NCI-H524 treated with DMSO at 0.1 percent for 48 hours (cell line): Measurements from ENCODE around the gene LYST.

Source experiments
- DNase-seq: peaks from one replicate; lab custom pipeline; 2025; lab: John Stamatoyannopoulos, UW

Gene LYST

DNA sequence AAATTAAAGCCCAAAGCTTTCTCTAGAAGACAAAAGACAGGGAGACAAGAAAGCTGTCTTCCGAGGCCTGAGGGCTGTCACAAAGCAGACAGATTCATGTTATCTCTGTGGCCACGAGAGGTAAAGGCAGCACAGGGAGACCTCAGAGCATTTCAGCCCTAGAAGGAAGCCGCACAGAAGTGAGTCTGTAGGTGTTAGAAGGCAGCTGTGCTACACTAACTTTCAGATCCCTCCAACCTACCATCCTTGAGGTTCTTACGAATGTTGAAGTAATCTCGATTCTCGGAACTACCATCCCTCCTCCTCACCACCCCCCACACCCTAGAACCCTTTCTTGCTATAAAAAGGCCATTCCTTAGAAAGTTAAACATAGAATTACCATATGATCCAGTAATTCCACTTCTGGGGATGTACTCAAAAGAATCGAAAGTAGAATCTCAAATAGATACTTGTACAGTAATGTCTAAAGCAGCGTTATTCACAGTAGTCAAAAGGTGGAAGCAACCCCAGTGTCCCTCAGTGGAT is 21.5 kb upstream of the LYST start:
- DNase-seq = no peak

DNA sequence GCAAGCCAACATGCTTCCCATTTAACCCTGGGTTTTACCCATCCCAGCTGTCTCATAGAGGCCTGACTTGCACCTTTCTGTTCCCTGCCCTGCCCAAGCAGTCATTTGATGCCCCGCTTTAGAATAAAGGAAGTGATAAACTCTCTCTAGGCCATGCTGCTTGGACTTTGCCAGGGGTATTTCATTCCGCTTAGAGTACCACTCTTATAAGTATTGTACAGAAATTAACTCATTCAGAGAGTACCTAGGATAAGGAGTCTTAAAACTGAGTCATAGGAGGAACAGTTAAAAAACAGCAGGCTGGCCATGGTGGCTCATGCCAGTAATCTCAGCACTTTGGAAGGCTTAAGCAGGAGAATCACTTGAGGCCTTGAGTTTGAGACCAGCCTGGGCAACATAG is 21.0 kb upstream of the LYST start:
- DNase-seq = no peak

GRCh38 chr1:235885655-235886262 is 19.1 kb upstream of the LYST start:
- DNase-seq = no peak

GRCh38 chr1:235883261-235883927 is 16.7 kb upstream of the LYST start:
- no peak for DNase-seq

GRCh38 chr1:235882816-235883215 is 16.1 kb upstream of the LYST start:
- no peak for DNase-seq

DNA sequence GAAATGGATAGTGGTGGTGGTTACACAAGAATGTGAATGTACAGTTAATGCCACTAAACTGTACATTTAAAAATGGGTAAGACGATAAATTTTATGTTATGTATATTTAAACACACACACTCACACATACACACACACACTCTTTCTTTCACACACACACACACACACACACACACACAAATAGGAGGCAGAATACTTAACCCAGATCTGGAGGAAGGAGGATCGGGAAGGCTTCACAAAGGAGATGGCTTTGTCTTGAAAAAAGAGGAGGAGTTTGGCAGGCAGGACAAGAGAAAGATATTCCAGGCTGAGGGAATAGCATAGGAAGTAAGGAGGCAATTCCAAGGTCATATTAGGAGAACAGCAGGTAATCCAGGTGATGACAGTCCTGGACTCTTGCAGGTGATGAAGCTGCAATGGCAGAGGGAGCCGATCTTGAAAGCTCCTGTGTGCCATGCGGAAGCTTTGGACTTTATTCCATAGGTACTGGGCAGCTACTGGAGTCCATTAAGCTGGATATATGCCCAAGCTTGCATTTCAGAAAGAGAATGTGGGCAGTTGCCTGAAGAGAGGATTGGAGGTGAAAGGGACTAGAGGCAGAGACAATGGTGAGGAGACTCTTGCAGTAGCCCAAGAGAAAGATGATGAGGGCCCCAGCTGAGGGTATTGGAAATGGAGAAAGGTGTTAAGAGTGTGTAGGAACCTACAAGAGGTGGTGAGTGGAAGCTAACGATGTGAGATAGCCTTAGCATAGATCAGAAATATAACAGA is 15.4 kb upstream of the LYST start:
- DNase-seq = no peak

- no peak for DNase-seq
Observed at GRCh38 chr1:235878082-235878811, 11.5 kb upstream of the LYST start.

DNA sequence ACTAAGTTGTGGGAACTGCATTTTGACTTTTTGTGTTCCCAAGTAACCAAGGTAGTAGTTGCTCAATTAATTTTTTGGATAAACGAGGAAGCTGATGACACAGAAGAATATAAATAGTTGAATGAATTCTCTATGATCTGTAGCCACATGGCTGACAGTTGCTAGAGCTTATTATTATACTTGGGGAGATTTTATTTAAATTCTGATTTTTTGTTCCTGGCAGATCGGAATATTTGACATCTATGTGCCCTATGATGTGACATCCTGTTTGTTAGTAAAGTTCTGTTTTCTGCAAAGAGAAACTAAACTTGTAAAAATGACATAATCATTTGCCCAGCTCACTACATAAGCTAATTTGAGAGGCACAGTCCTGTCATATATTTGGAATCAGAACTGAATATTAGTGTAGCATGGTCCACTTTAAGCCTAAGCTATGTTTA is 9.7 kb upstream of the LYST start:
- no peak for DNase-seq

- DNase-seq = no peak
Observed at GRCh38 chr1:235875036-235875597, 8.4 kb upstream of the LYST start.

GRCh38 chr1:235874261-235874660 is 7.6 kb upstream of the LYST start:
- DNase-seq = no peak

DNA sequence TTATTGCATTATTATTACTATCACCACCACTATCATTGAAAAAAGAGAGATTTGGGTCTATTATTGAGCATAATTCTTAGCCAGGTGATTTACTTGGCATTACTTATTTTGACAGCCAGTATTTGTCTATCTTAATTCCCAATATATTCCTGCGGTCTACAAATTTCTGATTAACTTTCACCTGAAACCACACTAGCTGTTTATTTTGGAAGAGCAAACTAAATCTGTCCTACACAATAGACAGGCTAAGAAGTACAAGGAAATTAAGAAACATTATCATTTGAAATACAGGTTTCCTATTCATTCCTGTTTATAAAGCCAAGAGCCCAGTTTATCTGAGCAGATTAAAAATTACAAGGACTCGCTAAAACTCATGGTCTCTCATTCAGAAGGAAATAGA is 6.9 kb upstream of the LYST start:
- no peak for DNase-seq

- DNase-seq = no peak
Observed at GRCh38 chr1:235873045-235873444, 6.3 kb upstream of the LYST start.

DNA sequence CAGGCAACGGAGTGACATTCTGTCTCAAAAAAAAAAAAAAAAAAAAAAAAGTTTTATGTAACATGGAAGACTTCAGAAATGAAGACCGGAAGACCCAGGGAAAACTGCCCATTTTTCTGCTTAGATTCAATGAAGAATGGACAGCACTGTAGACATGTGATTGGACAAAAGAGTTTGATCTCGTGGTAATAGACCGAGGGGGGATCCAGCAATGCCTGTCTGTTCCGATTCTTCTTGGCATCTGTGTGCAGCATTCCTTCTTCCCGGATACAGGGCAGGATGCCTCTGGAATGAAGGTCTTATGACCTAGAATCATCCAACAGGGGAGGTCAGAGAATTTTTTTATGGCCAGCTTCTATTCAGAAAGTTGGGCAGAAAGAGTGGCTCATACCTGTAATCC is 5.6 kb upstream of the LYST start:
- no peak for DNase-seq

GRCh38 chr1:235867903-235868469 is 1.3 kb upstream of the LYST start:
- DNase-seq = no peak

GRCh38 chr1:235866913-235867845 is 473 bp upstream of the LYST start:
- peak; percentile 35 for DNase-seq

DNA sequence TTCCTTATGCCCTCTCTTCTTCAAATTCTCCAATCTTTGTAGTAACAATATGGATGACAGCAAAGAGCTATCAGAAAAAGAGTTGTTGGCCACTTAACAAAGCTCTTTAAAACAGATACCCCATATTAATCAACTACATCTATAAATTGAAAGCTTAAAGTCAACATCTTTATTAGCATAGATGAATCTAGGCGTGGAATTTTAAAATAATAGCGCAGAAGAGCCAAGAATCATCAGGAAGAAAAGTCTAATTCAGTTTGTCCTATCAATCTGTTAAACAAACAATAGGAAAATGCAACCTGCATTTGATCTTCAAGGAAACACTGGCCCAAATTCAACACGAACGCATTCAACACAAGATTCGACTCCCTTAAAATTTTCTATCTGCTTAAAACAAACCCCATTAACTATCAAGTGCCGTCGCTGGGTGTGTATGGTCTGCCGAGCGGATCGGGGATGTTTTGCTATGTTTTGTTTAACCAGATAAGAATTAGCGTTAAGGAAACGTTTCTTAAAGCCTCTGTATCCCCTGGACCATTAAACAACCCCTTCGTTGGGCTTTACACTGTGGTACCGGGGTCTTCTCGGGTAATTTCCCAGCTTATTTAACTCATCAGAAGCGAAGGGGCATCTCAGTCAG is 1.0 kb downstream of the LYST start:
- peak; percentile 11 for DNase-seq

- no peak for DNase-seq
Observed at GRCh38 chr1:235864931-235865525, 1.7 kb downstream of the LYST start.

DNA sequence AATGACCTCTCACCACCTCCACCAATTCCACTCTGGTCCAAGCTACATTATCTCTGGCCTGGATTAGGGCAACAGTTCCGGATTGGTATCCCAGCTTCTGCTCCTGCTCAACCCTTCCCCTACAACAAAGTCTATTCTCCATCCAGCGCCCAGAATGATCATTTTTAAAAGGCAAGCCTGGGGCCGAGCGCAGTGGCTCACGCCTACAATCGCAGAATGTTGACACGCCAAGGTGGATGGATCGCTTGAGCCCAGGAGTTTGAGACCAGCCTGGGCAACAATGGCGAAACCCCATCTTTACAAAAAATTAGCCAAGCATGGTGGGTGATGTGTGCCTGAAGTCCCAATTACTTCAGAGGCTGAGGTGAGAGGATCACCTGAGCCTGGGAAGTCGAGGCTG is 2.2 kb downstream of the LYST start:
- DNase-seq = no peak

DNA sequence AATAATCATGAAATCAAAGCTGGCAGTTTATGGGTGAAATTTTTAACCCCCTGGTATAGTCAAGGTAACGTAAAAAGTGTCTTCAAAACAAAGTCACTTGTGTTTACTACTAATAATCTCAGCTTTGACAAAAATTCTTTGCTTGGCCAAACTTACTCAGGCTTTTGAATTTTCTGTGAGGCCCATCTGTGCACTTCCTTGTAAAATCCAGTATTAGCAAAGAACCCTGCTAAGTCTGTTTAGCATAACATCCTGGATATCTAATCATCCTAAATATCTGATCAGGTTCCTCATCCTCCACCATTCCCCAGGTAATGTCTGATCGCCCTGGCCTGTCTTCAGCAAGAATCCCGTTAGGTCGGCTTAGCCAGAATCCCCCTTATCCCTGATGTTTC is 3.0 kb downstream of the LYST start:
- no peak for DNase-seq

- DNase-seq = no peak
Observed at GRCh38 chr1:235861857-235862256, 4.8 kb downstream of the LYST start.
